Trophoblast cell (in vitro differentiated cells and primary cell): Measurements from ENCODE around the gene FAM111A.
"Not testable (repeated sequence)": the region's sequence is repeated elsewhere in the genome, so short reads cannot be mapped to it uniquely, and the experiment has no call there.

ENCODE experiments used
- DNase-seq, 2 donors: peaks; one replicate each; pipeline ENCODE4 v3.0.0-alpha.2; 2016
- H2AFZ ChIP-seq: 2 replicates; pipeline ENCODE4 v1.6.1; 2013; ENCODE audit warnings: low read length, moderate library complexity, mild to moderate bottlenecking; ENCODE audit not compliant: insufficient read depth, poor library complexity
- H2AK5ac ChIP-seq: 2 replicates; pipeline ENCODE4 v1.6.1; 2013; ENCODE audit warnings: mild to moderate bottlenecking, low read length
- H2BK120ac ChIP-seq: 2 replicates; pipeline ENCODE4 v1.6.1; 2013; ENCODE audit warnings: low read length, mild to moderate bottlenecking, moderate library complexity; ENCODE audit not compliant: insufficient read depth, poor library complexity
- H2BK12ac ChIP-seq: 2 replicates; pipeline ENCODE4 v1.6.1; 2013; ENCODE audit warnings: mild to moderate bottlenecking, low read length, moderate library complexity
- H2BK5ac ChIP-seq: 2 replicates; pipeline ENCODE4 v1.6.1; 2013; ENCODE audit warnings: low read length, low read depth, moderate library complexity, mild to moderate bottlenecking; ENCODE audit not compliant: poor library complexity
- H3K14ac ChIP-seq: 2 replicates; pipeline ENCODE4 v1.6.1; 2013; ENCODE audit warnings: mild to moderate bottlenecking, low read length
- H3K18ac ChIP-seq: 2 replicates; pipeline ENCODE4 v1.6.1; 2013; ENCODE audit warnings: mild to moderate bottlenecking, low read length
- H3K23ac ChIP-seq: 2 replicates; pipeline ENCODE4 v1.6.1; 2013; ENCODE audit warnings: low read length
- H3K27ac ChIP-seq: 2 replicates; pipeline ENCODE4 v1.5.1; 2013; ENCODE audit warnings: low read depth, mild to moderate bottlenecking, inconsistent platforms, low read length, moderate library complexity
- H3K27me3 ChIP-seq: 2 replicates; pipeline ENCODE4 v1.6.1; 2013; ENCODE audit warnings: inconsistent platforms, mild to moderate bottlenecking, low read length, moderate library complexity; ENCODE audit not compliant: insufficient read depth
- H3K36me3 ChIP-seq, 2 experiments: 1 replicate in 1 of 2; 2 replicates in 1 of 2; pipeline ENCODE4 v1.6.1; 2013; ENCODE audit warnings: low read length in 2 of 2, mild to moderate bottlenecking in 2 of 2, moderate library complexity in 1 of 2; ENCODE audit not compliant: insufficient read depth in 2 of 2, control insufficient read depth in 1 of 2
- H3K4ac ChIP-seq: 2 replicates; pipeline ENCODE4 v1.6.1; 2013; ENCODE audit warnings: low read depth, mild to moderate bottlenecking, low read length, moderate library complexity
- H3K4me1 ChIP-seq, 2 experiments: 1 replicate in 1 of 2; 2 replicates in 1 of 2; pipeline ENCODE4 v1.6.1; 2013; ENCODE audit warnings: low read length in 2 of 2, mild to moderate bottlenecking in 2 of 2, moderate library complexity in 1 of 2; ENCODE audit not compliant: insufficient read depth in 2 of 2, control insufficient read depth in 1 of 2
- H3K4me2 ChIP-seq: 2 replicates; pipeline ENCODE4 v1.6.1; 2013; ENCODE audit warnings: inconsistent platforms, mild to moderate bottlenecking, low read length, moderate library complexity
- H3K4me3 ChIP-seq: 2 replicates; pipeline ENCODE4 v1.5.1; 2013; ENCODE audit warnings: mild to moderate bottlenecking, low read depth, low read length, inconsistent platforms
- H3K79me1 ChIP-seq: one replicate; pipeline ENCODE4 v1.6.1; 2013; ENCODE audit warnings: low read length
- H3K79me2 ChIP-seq: 2 replicates; pipeline ENCODE4 v1.6.1; 2013; ENCODE audit warnings: low read length, mild to moderate bottlenecking; ENCODE audit not compliant: control insufficient read depth, insufficient read depth, poor library complexity
- H3K9ac ChIP-seq: 2 replicates; pipeline ENCODE4 v1.6.1; 2013; ENCODE audit warnings: mild to moderate bottlenecking, low read length
- H3K9me3 ChIP-seq: 2 replicates; pipeline ENCODE4 v1.6.1; 2013; ENCODE audit warnings: low read depth, mild to moderate bottlenecking, control low read depth, inconsistent platforms, low read length; ENCODE audit not compliant: insufficient read depth
- H4K12ac ChIP-seq: 2 replicates; pipeline ENCODE4 v1.6.1; 2013; ENCODE audit warnings: low read depth, mild to moderate bottlenecking, low read length, moderate library complexity
- H4K8ac ChIP-seq: 2 replicates; pipeline ENCODE4 v1.6.1; 2013; ENCODE audit warnings: low read depth, mild to moderate bottlenecking, low read length, moderate library complexity
- H4K91ac ChIP-seq: one replicate; pipeline ENCODE4 v1.6.1; 2013; ENCODE audit warnings: low read depth, mild to moderate bottlenecking, low read length, moderate library complexity
- WGBS: extraction: QIAGEN DNeasy Blood & Tissue Kit; methylation state at CpG from one replicate; pipeline ENCODE4 v1.1.7; 2013; ENCODE audit warnings: missing lambda C conversion rate; ENCODE audit not compliant: insufficient read length, insufficient coverage; ENCODE audit errors: extremely low coverage; 5-methylcytosine and 5-hydroxymethylcytosine counted together

FAM111A gene

DNA sequence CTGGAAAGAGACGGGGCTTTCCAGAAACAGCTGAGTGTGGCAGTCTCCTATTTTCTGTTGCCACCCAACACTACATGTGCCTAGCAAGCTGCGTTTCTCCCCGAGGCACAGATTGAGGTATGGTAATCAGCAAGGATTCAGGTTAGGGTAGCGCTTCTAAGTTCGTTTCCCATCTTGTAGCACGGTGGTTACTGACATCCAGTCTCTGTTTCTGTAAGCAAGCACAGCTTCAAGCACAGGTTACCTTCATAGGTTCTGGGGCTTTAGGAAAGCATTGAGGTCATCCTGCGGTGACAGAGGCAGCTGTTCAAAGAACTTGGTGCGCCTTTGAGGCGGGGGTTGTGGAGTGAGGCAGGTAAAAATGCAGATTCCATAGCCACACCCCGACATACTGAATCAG, 34.9 kb upstream of the FAM111A start:
- Histone ChIP-seq H3K4me3 (peak overlapping the region; percentile 73), H3K23ac (peak overlapping the region; percentile 10), H3K4me2 (peak overlapping the region; percentile 97), H3K9ac (peak overlapping the region; percentile 60)
- not testable (repeated sequence) for H3K4me1 ChIP-seq, H2BK120ac ChIP-seq, H3K36me3 ChIP-seq, H2AFZ ChIP-seq, H3K79me1 ChIP-seq, H4K8ac ChIP-seq, H3K9me3 ChIP-seq, H4K12ac ChIP-seq, H3K27ac ChIP-seq, H3K27me3 ChIP-seq, H3K79me2 ChIP-seq, H3K18ac ChIP-seq, H3K4ac ChIP-seq, H3K14ac ChIP-seq, H4K91ac ChIP-seq, H2BK12ac ChIP-seq, DNase-seq, H2AK5ac ChIP-seq, H2BK5ac ChIP-seq
- no CpG with 5 or more reads among the region's 10 CpGs for WGBS

DNA sequence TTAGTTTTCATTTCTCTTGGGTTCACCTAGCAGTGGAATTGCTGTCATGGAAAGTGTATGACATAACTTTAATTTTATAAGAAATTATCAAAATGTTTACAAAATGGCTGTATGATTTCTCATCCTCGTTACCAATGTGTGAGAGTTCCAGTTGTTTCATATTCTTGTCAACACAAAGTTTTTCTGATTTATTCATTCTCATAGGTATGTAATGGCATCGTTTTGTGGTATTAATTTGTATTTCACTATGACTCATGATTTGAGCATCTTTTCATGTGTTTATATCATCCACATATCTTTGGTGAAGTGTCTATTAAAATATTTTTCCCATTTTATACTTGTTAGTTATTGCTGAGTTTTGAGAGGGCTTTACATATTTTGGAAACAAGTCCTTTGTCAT, 30.2 kb upstream of the FAM111A start:
- Histone ChIP-seq H3K36me3 (peaks cover 3 to 4% of the 10 kb centered on the region in 2 experiments), H3K79me1 (no peaks in the 10 kb centered on the region), H3K27me3 (no peaks in the 10 kb centered on the region), H3K4me2 (no peak overlapping the region), H2AFZ (no peak overlapping the region), H3K4me3 (no peak overlapping the region), H3K9ac (no peak overlapping the region), H2AK5ac (no peak overlapping the region), H3K4me1 (peaks cover 5 to 6% of the 10 kb centered on the region in 2 experiments), H3K9me3 (peaks cover 1% of the 10 kb centered on the region), H3K14ac (no peak overlapping the region), H3K79me2 (no peaks in the 10 kb centered on the region), H3K27ac (no peak overlapping the region), H2BK120ac (no peak overlapping the region), H2BK12ac (no peak overlapping the region), H3K4ac (no peak overlapping the region), H4K91ac (no peak overlapping the region), H4K8ac (no peak overlapping the region), H3K23ac (no peak overlapping the region), H4K12ac (no peak overlapping the region), H2BK5ac (no peak overlapping the region), H3K18ac (no peak overlapping the region)
- DNase-seq: no peak
- WGBS: no CpG with 5 or more reads among the region's 2 CpGs

DNA sequence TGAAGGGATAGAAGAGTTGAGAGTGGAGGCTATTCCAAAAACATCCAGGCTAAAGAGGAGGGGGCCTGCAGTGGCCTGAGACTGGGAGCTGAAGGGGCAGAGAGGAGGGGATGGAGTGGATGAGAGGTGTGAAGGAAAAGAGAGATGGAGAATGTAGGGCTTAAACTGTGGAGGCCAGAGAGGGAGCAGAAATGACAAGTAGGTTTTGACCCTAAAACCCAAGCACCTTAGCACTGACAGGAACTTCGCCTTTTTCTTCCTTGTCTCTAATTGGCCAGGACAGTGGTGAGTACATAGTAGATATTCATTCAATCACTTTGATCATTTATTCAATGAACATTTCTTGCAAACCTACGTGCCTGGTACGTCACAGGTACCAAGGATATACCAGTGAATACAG, 28.3 kb upstream of the FAM111A start:
- no peak overlapping the region for H3K27ac ChIP-seq
- no peaks in the 10 kb centered on the region for H3K79me1 ChIP-seq
- no peak overlapping the region for H2BK12ac ChIP-seq
- H3K27me3 ChIP-seq: no peaks in the 10 kb centered on the region
- H3K9me3 ChIP-seq: peaks cover 4% of the 10 kb centered on the region
- H2BK5ac ChIP-seq: no peak overlapping the region
- no peak overlapping the region for H2AFZ ChIP-seq
- peaks cover 3 to 7% of the 10 kb centered on the region in 2 experiments for H3K36me3 ChIP-seq
- no peak overlapping the region for H3K18ac ChIP-seq
- H3K4me1 ChIP-seq: peaks cover 2 to 4% of the 10 kb centered on the region in 2 experiments
- no peak overlapping the region for H4K91ac ChIP-seq
- H3K4ac ChIP-seq: no peak overlapping the region
- no peak overlapping the region for H3K9ac ChIP-seq
- no peaks in the 10 kb centered on the region for H3K79me2 ChIP-seq
- H2AK5ac ChIP-seq: no peak overlapping the region
- no peak for DNase-seq
- no peak overlapping the region for H4K12ac ChIP-seq
- WGBS: no CpG with 5 or more reads among the region's 3 CpGs
- no peak overlapping the region for H4K8ac ChIP-seq
- no peak overlapping the region for H3K23ac ChIP-seq
- no peak overlapping the region for H3K4me3 ChIP-seq
- H2BK120ac ChIP-seq: no peak overlapping the region
- H3K4me2 ChIP-seq: no peak overlapping the region
- no peak overlapping the region for H3K14ac ChIP-seq

DNA sequence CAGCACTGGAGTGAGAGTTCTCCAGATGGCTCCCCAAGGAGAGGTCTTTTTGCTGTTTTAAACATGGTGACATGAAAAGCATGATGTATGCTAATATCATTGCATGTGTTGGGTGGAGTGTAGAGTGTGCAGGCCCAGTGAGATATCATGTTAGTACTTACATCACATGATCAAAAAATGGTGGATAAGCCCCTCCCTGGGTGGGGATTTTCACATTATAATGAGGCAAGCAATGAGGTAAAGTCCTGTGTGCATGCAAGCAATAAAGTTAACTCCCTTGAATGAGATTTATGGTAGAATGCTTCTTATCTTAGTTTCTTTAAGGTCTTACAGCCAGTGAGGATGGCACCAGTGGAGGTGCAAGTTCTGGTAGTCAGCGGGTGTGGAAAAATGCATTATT, 27.1 kb upstream of the FAM111A start:
- no peak overlapping the region for H4K12ac ChIP-seq
- no peak overlapping the region for H3K18ac ChIP-seq
- H3K23ac ChIP-seq: no peak overlapping the region
- no peak overlapping the region for H3K4me2 ChIP-seq
- H3K4me3 ChIP-seq: no peak overlapping the region
- no peak overlapping the region for H2BK12ac ChIP-seq
- H3K4me1 ChIP-seq: peaks cover 2 to 4% of the 10 kb centered on the region in 2 experiments
- peaks cover 4% of the 10 kb centered on the region for H3K9me3 ChIP-seq
- no CpG with 5 or more reads among the region's 1 CpG for WGBS
- no peak overlapping the region for H2BK5ac ChIP-seq
- DNase-seq: no peak
- H3K27ac ChIP-seq: no peak overlapping the region
- H3K27me3 ChIP-seq: no peaks in the 10 kb centered on the region
- H2BK120ac ChIP-seq: no peak overlapping the region
- H4K91ac ChIP-seq: no peak overlapping the region
- no peaks in the 10 kb centered on the region for H3K79me2 ChIP-seq
- H3K14ac ChIP-seq: no peak overlapping the region
- no peaks in the 10 kb centered on the region for H3K79me1 ChIP-seq
- no peak overlapping the region for H3K9ac ChIP-seq
- H3K36me3 ChIP-seq: peaks cover 3 to 7% of the 10 kb centered on the region in 2 experiments
- H2AK5ac ChIP-seq: no peak overlapping the region
- H2AFZ ChIP-seq: no peak overlapping the region
- no peak overlapping the region for H3K4ac ChIP-seq
- no peak overlapping the region for H4K8ac ChIP-seq
